DMS 273 (cell line): ENCODE measurements around the gene ENTPD3.

ENCODE experiments used
- DNase-seq: peaks from one replicate; lab custom pipeline; 2025; ENCODE audit not compliant: unreplicated experiment; lab: John Stamatoyannopoulos, UW

ENTPD3 gene

GRCh38 chr3:40387001-40387894 lies at the start of gene ENTPD3:
TSS of gene ENTPD3 (plus strand) at chr3:40387184. CDS start at chr3:40388058, 874 bp downstream.
- DNase-seq = peak; percentile 56

- no peak for DNase-seq
These were observed 47.1 kb upstream of the ENTPD3 start for GRCh38 chr3:40339871-40340270.

GRCh38 chr3:40340541-40341170 lies 46.3 kb upstream of the ENTPD3 start:
- peak; percentile 1 for DNase-seq

- no peak for DNase-seq
These were observed 45.3 kb upstream of the ENTPD3 start for GRCh38 chr3:40341671-40342070.

- no peak for DNase-seq
These were observed 36.5 kb upstream of the ENTPD3 start for GRCh38 chr3:40350529-40350928.

GRCh38 chr3:40355410-40355809 lies 31.6 kb upstream of the ENTPD3 start:
- no peak for DNase-seq

- DNase-seq = no peak
These were observed 28.5 kb upstream of the ENTPD3 start for GRCh38 chr3:40358454-40358853.

- peak; percentile 12 for DNase-seq
These were observed 23.3 kb upstream of the ENTPD3 start for GRCh38 chr3:40363674-40364073.

GRCh38 chr3:40366203-40367162 lies 20.5 kb upstream of the ENTPD3 start:
- no peak for DNase-seq

- DNase-seq = no peak
These were observed 17.3 kb upstream of the ENTPD3 start for GRCh38 chr3:40369716-40370115.

- DNase-seq = no peak
These were observed 9.2 kb upstream of the ENTPD3 start for GRCh38 chr3:40377822-40378221.

GRCh38 chr3:40379674-40380306 lies 7.2 kb upstream of the ENTPD3 start:
- no peak for DNase-seq

- no peak for DNase-seq
These were observed 4.9 kb upstream of the ENTPD3 start for GRCh38 chr3:40381904-40382616.

GRCh38 chr3:40382617-40382979 lies 4.4 kb upstream of the ENTPD3 start:
- DNase-seq = no peak

GRCh38 chr3:40386213-40386612 lies 771 bp upstream of the ENTPD3 start:
- DNase-seq = no peak

- no peak for DNase-seq
These were observed 891 bp downstream of the ENTPD3 start for GRCh38 chr3:40387895-40388254.

- DNase-seq = no peak
These were observed 9.4 kb downstream of the ENTPD3 start for GRCh38 chr3:40396406-40396805.

- no peak for DNase-seq
These were observed 10.1 kb downstream of the ENTPD3 start for GRCh38 chr3:40397129-40397528.

- DNase-seq = no peak
These were observed 10.9 kb downstream of the ENTPD3 start for GRCh38 chr3:40397912-40398311.

- DNase-seq = no peak
These were observed 11.4 kb downstream of the ENTPD3 start for GRCh38 chr3:40398346-40398745.
